Activated naive CD8-positive, alpha-beta T cell treated with anti-CD3 and anti-CD28 coated beads for 36 hours (primary cell): Measurements from ENCODE around the gene PPEF2. TPM values are rescaled to one million over a fixed set of nuclear protein-coding genes. Genes with fewer than 3 reads are reported as not detected.

Experiments used
- DNase-seq: peaks from one replicate; pipeline ENCODE4 v3.0.0; 2021
- H3K27ac Mint-ChIP-seq: one replicate; pipeline ENCODE4 v1.8.0; 2022; ENCODE audit warnings: mild to moderate bottlenecking, moderate library complexity, mixed read lengths
- H3K27me3 Mint-ChIP-seq: one replicate; pipeline ENCODE4 v1.8.0; 2022; ENCODE audit warnings: mild to moderate bottlenecking, mixed read lengths
- H3K36me3 Mint-ChIP-seq: one replicate; pipeline ENCODE4 v1.8.0; 2021; ENCODE audit warnings: mild to moderate bottlenecking, mixed read lengths
- H3K4me1 Mint-ChIP-seq: one replicate; pipeline ENCODE4 v1.8.0; 2021; ENCODE audit warnings: mixed read lengths
- H3K4me3 Mint-ChIP-seq: one replicate; pipeline ENCODE4 v1.8.0; 2022; ENCODE audit warnings: mild to moderate bottlenecking, moderate library complexity, mixed read lengths
- H3K9me3 Mint-ChIP-seq: one replicate; pipeline ENCODE4 v1.8.0; 2022; ENCODE audit warnings: mixed read lengths
- total RNA-seq, 2 experiments: library from RNA; stranded (reverse); gene quantifications; one replicate each; pipeline ENCODE4 v1.2.3, GENCODE V29; 2021

PPEF2 gene
- total RNA-seq, 2 experiments from 2014 or later: not detected

DNA sequence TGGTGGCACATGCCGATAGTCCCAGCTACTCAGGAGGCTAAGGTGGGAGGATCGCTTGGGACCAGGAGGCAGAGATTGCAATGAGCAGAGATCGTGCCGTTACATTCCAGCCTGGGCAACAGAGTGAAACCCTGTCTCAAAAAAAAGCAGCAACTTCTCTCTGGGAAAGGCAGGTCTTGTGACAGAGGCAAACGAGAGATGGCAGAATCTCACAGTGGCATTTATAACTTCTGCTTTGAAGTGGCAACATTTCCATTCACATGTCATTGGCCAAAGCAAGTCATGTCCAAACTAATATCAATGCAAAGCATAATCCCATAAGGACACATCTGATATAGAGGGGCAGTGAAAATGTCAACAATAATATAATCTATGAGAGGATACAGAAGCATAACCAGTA lies 79.8 kb downstream of the PPEF2 start:
- Mint-ChIP-seq H3K9me3 (no peaks in the 10 kb centered on the region), H3K27ac (no peak overlapping the region), H3K27me3 (no peaks in the 10 kb centered on the region), H3K36me3 (no peaks in the 10 kb centered on the region), H3K4me3 (no peak overlapping the region), H3K4me1 (no peaks in the 10 kb centered on the region)
- no peak for DNase-seq

DNA sequence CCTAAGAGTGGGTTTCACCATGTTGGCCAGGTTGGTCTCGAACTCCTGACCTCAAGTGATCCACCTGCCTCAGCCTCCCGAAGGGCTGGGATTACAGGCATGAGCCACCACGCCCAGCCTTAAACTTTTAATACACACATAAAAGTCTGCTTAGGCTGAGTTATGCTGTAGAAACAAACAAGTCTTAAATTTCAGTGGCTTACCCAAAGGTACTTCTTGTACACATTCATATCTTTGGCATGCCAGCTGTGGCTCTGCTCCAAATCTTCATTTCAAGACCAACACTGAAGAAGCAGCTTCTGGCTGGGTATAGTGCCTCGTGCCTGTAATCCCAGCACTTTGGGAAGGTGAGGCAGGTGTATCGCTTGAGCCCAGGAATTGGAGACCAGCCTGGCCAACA lies 80.3 kb downstream of the PPEF2 start:
- Mint-ChIP-seq H3K27me3 (no peaks in the 10 kb centered on the region), H3K36me3 (no peaks in the 10 kb centered on the region), H3K27ac (no peak overlapping the region), H3K9me3 (no peaks in the 10 kb centered on the region), H3K4me1 (no peaks in the 10 kb centered on the region), H3K4me3 (no peak overlapping the region)
- no peak for DNase-seq

DNA sequence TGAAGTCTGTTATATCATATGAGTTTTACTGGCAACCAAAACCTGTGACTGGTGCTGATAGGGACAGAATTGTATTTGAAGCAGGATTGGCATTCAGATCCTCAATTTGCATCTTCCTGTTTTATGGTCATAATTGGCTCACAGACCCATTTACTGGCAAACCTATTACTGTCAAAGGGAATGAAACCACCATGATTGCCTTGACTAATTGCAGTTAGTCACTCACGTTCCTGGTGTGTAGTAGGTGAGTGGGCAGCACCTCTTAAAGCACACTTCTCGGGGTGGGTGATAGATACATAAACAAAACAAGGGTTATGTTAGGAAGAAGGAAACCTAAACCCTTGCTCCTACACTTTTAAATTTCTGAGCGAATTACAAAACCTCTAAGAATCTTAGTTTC lies 81.0 kb downstream of the PPEF2 start:
- no peaks in the 10 kb centered on the region for H3K27me3 Mint-ChIP-seq
- H3K9me3 Mint-ChIP-seq: no peaks in the 10 kb centered on the region
- DNase-seq: no peak
- H3K4me3 Mint-ChIP-seq: no peak overlapping the region
- no peaks in the 10 kb centered on the region for H3K4me1 Mint-ChIP-seq
- no peak overlapping the region for H3K27ac Mint-ChIP-seq
- no peaks in the 10 kb centered on the region for H3K36me3 Mint-ChIP-seq

DNA sequence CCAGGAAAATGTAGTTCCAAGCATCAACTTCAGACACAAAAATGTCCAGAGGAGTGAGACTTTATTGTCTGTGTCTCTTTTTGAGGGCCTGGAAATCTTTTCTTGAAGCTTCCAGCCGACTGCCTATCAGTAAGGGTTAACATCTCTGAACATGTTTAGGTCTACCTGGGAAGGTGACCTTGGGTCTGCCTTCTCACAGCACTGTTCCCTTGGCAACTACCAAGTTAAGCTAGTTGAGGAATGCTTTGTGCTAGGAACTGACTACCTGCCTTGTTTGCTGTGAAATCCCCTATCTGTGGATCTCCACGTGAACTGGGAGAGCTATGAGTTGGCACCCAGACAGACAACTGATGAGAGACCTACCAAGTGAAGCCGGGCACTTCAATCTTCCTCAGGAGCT lies 81.6 kb downstream of the PPEF2 start:
- Mint-ChIP-seq H3K36me3 (no peaks in the 10 kb centered on the region), H3K9me3 (no peaks in the 10 kb centered on the region), H3K4me3 (no peak overlapping the region), H3K27ac (no peak overlapping the region), H3K4me1 (no peaks in the 10 kb centered on the region), H3K27me3 (no peaks in the 10 kb centered on the region)
- no peak for DNase-seq

DNA sequence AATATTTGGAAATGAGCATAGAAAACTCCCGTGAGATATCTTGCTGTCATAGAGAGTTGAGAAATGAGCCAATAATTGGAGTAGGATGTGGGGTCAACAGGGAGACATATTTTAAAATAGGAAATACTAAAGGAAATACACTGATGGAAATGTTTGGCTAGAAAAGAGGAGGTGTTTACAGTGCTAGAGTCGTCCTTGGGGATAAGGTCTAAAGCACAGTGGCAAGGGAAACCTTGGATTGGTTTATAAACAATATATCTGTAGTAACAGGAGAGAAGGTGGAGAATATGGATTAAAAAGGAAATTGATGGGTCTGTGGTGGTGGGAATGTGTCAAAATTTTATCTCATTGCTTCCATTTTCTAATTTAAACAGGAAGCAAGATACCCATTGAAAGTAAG lies 82.1 kb downstream of the PPEF2 start:
- H3K27me3 Mint-ChIP-seq: no peaks in the 10 kb centered on the region
- DNase-seq: no peak

DNA sequence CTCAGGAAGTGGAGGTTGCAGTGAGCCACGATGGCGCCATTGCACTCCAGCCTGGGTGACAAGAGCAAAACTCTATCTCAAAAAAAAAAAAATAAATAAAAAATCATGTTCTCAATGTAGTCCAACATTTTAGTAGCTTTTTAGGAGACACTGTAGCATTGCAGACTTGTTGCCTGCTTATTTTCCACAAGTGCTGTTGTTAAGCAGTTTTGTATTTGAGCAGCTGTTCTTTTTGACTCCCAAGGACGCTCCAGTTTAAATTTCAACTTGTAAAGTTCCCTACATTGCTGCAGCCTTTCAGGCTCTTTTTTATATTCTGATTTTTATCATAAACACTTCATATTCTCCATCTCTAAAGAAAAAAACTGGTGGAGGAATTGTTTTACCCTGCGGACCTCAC lies 83.1 kb downstream of the PPEF2 start:
- no peaks in the 10 kb centered on the region for H3K4me1 Mint-ChIP-seq
- H3K36me3 Mint-ChIP-seq: peaks cover 11% of the 10 kb centered on the region
- no peaks in the 10 kb centered on the region for H3K27me3 Mint-ChIP-seq
- no peak overlapping the region for H3K4me3 Mint-ChIP-seq
- DNase-seq: no peak
- no peak overlapping the region for H3K27ac Mint-ChIP-seq
- no peaks in the 10 kb centered on the region for H3K9me3 Mint-ChIP-seq

More for the DNA sequence above, 82.1 kb downstream of the PPEF2 start:
- Mint-ChIP-seq H3K9me3 (no peaks in the 10 kb centered on the region), H3K27ac (no peak overlapping the region), H3K4me1 (no peaks in the 10 kb centered on the region), H3K4me3 (no peak overlapping the region), H3K36me3 (peaks cover 3% of the 10 kb centered on the region)

DNA sequence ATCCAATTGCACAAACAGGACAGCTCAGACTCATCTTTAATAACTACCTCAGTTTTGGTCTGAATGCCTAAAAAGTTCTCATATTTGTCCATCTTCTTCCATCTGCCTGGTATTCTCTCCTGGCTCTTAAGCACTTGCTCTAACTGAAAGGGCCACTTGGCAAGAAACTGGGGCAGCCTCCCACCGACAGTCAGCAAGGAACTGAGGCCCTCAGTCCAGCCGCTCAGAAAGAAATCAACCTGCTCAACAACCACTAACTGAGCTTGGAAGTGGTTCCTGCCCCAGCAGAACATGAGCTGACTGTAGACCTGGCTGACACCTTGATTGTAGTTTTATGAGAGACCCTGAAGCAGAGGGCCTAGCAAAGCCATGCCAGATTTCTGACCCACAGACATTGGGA lies 84.4 kb downstream of the PPEF2 start:
- H3K9me3 Mint-ChIP-seq: no peaks in the 10 kb centered on the region
- no peak overlapping the region for H3K4me3 Mint-ChIP-seq
- DNase-seq: no peak
- H3K4me1 Mint-ChIP-seq: no peaks in the 10 kb centered on the region
- no peak overlapping the region for H3K27ac Mint-ChIP-seq
- H3K27me3 Mint-ChIP-seq: no peaks in the 10 kb centered on the region
- H3K36me3 Mint-ChIP-seq: peaks cover 11% of the 10 kb centered on the region

Other genes starting within 250 kb of the PPEF2 start
- 100 to 1,000 TPM; 249 to 251 TPM for gene G3BP2, start 229.0 kb downstream of the PPEF2 start, total RNA-seq
- 10 to 100 TPM; 43.7 to 45.7 TPM for gene USO1, start 177.9 kb downstream of the PPEF2 start, total RNA-seq
- gene NAAA, start 38.6 kb upstream of the PPEF2 start, total RNA-seq: 10 to 100 TPM; 31.9 to 36.5 TPM
- gene SDAD1, start 88.5 kb upstream of the PPEF2 start, total RNA-seq: 10 to 100 TPM; 70.9 to 72.0 TPM
- gene CXCL9, start 105.1 kb upstream of the PPEF2 start, total RNA-seq: 1 to 10 TPM; 2.2 to 2.7 TPM
- 1 to 10 TPM; 2.1 to 3.0 TPM for gene CXCL10, start 121.0 kb upstream of the PPEF2 start, total RNA-seq
- under 1 TPM; 0.30 to 0.60 TPM for gene CXCL11, start 133.6 kb upstream of the PPEF2 start, total RNA-seq
- under 1 TPM in 1 of 2 experiments, not detected in 1; 0.60 TPM for gene ART3, start 172.3 kb upstream of the PPEF2 start, total RNA-seq
- gene NUP54, start 245.9 kb upstream of the PPEF2 start, total RNA-seq: 10 to 100 TPM; 72.1 to 76.2 TPM